Trophoblast cell (in vitro differentiated cells and primary cell): ENCODE data around the gene ZNF79.

Source experiments
- DNase-seq, 2 donors: peaks; one replicate each; pipeline ENCODE4 v3.0.0-alpha.2; 2016
- H2AFZ ChIP-seq: 2 replicates; pipeline ENCODE4 v1.6.1; 2013; ENCODE audit warnings: low read length, moderate library complexity, mild to moderate bottlenecking; ENCODE audit not compliant: insufficient read depth, poor library complexity
- H2AK5ac ChIP-seq: 2 replicates; pipeline ENCODE4 v1.6.1; 2013; ENCODE audit warnings: mild to moderate bottlenecking, low read length
- H2BK120ac ChIP-seq: 2 replicates; pipeline ENCODE4 v1.6.1; 2013; ENCODE audit warnings: low read length, mild to moderate bottlenecking, moderate library complexity; ENCODE audit not compliant: insufficient read depth, poor library complexity
- H2BK12ac ChIP-seq: 2 replicates; pipeline ENCODE4 v1.6.1; 2013; ENCODE audit warnings: mild to moderate bottlenecking, low read length, moderate library complexity
- H2BK5ac ChIP-seq: 2 replicates; pipeline ENCODE4 v1.6.1; 2013; ENCODE audit warnings: low read length, low read depth, moderate library complexity, mild to moderate bottlenecking; ENCODE audit not compliant: poor library complexity
- H3K14ac ChIP-seq: 2 replicates; pipeline ENCODE4 v1.6.1; 2013; ENCODE audit warnings: mild to moderate bottlenecking, low read length
- H3K18ac ChIP-seq: 2 replicates; pipeline ENCODE4 v1.6.1; 2013; ENCODE audit warnings: mild to moderate bottlenecking, low read length
- H3K23ac ChIP-seq: 2 replicates; pipeline ENCODE4 v1.6.1; 2013; ENCODE audit warnings: low read length
- H3K27ac ChIP-seq: 2 replicates; pipeline ENCODE4 v1.5.1; 2013; ENCODE audit warnings: low read depth, mild to moderate bottlenecking, inconsistent platforms, low read length, moderate library complexity
- H3K27me3 ChIP-seq: 2 replicates; pipeline ENCODE4 v1.6.1; 2013; ENCODE audit warnings: inconsistent platforms, mild to moderate bottlenecking, low read length, moderate library complexity; ENCODE audit not compliant: insufficient read depth
- H3K36me3 ChIP-seq, 2 experiments: 1 replicate in 1 of 2; 2 replicates in 1 of 2; pipeline ENCODE4 v1.6.1; 2013; ENCODE audit warnings: low read length in 2 of 2, mild to moderate bottlenecking in 2 of 2, moderate library complexity in 1 of 2; ENCODE audit not compliant: insufficient read depth in 2 of 2, control insufficient read depth in 1 of 2
- H3K4ac ChIP-seq: 2 replicates; pipeline ENCODE4 v1.6.1; 2013; ENCODE audit warnings: low read depth, mild to moderate bottlenecking, low read length, moderate library complexity
- H3K4me1 ChIP-seq, 2 experiments: 1 replicate in 1 of 2; 2 replicates in 1 of 2; pipeline ENCODE4 v1.6.1; 2013; ENCODE audit warnings: low read length in 2 of 2, mild to moderate bottlenecking in 2 of 2, moderate library complexity in 1 of 2; ENCODE audit not compliant: insufficient read depth in 2 of 2, control insufficient read depth in 1 of 2
- H3K4me2 ChIP-seq: 2 replicates; pipeline ENCODE4 v1.6.1; 2013; ENCODE audit warnings: inconsistent platforms, mild to moderate bottlenecking, low read length, moderate library complexity
- H3K4me3 ChIP-seq: 2 replicates; pipeline ENCODE4 v1.5.1; 2013; ENCODE audit warnings: mild to moderate bottlenecking, low read depth, low read length, inconsistent platforms
- H3K79me1 ChIP-seq: one replicate; pipeline ENCODE4 v1.6.1; 2013; ENCODE audit warnings: low read length
- H3K79me2 ChIP-seq: 2 replicates; pipeline ENCODE4 v1.6.1; 2013; ENCODE audit warnings: low read length, mild to moderate bottlenecking; ENCODE audit not compliant: control insufficient read depth, insufficient read depth, poor library complexity
- H3K9ac ChIP-seq: 2 replicates; pipeline ENCODE4 v1.6.1; 2013; ENCODE audit warnings: mild to moderate bottlenecking, low read length
- H3K9me3 ChIP-seq: 2 replicates; pipeline ENCODE4 v1.6.1; 2013; ENCODE audit warnings: low read depth, mild to moderate bottlenecking, control low read depth, inconsistent platforms, low read length; ENCODE audit not compliant: insufficient read depth
- H4K12ac ChIP-seq: 2 replicates; pipeline ENCODE4 v1.6.1; 2013; ENCODE audit warnings: low read depth, mild to moderate bottlenecking, low read length, moderate library complexity
- H4K8ac ChIP-seq: 2 replicates; pipeline ENCODE4 v1.6.1; 2013; ENCODE audit warnings: low read depth, mild to moderate bottlenecking, low read length, moderate library complexity
- H4K91ac ChIP-seq: one replicate; pipeline ENCODE4 v1.6.1; 2013; ENCODE audit warnings: low read depth, mild to moderate bottlenecking, low read length, moderate library complexity
- WGBS: extraction: QIAGEN DNeasy Blood & Tissue Kit; methylation state at CpG from one replicate; pipeline ENCODE4 v1.1.7; 2013; ENCODE audit warnings: missing lambda C conversion rate; ENCODE audit not compliant: insufficient read length, insufficient coverage; ENCODE audit errors: extremely low coverage; 5-methylcytosine and 5-hydroxymethylcytosine counted together

ZNF79 gene

DNA sequence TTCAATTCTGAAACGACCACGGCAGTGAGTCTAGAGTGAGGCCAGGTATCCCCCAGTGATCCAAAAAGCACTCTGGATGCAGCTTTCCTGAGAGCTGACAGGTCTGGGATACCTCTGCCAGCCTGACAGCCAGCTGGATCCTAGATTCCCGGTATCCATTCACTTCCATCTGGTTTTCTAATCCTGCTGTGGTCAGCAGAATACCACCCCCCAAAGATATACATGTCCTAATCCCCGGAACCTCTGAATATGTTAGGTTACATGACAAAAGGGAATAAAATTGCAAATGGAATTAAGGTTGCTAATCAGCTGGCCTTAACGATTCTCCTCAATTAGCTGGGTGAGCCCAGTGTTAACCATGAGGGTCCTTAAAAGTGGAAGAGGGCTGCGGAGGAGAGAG is 1.4 kb upstream of the ZNF79 start:
- no CpG with 5 or more reads among the region's 6 CpGs for WGBS
- Histone ChIP-seq H3K36me3 (peaks cover 0 to 2% of the 10 kb centered on the region in 2 experiments), H2BK5ac (no peak overlapping the region), H4K12ac (no peak overlapping the region), H3K14ac (no peak overlapping the region), H4K8ac (no peak overlapping the region), H4K91ac (no peak overlapping the region), H3K27me3 (no peaks in the 10 kb centered on the region), H3K79me2 (peaks cover 7% of the 10 kb centered on the region), H2BK120ac (no peak overlapping the region), H2AFZ (no peak overlapping the region), H3K9ac (peak overlapping the region; percentile 70), H3K4me2 (peak overlapping the region; percentile 76), H3K27ac (no peak overlapping the region), H3K18ac (no peak overlapping the region), H2AK5ac (no peak overlapping the region), H3K79me1 (peaks cover 8% of the 10 kb centered on the region), H3K4me3 (no peak overlapping the region), H3K23ac (no peak overlapping the region), H3K4ac (peak overlapping the region; percentile 10), H2BK12ac (no peak overlapping the region), H3K9me3 (peaks cover 2% of the 10 kb centered on the region), H3K4me1 (peaks cover 2 to 12% of the 10 kb centered on the region in 2 experiments)
- DNase-seq = no peak

DNA sequence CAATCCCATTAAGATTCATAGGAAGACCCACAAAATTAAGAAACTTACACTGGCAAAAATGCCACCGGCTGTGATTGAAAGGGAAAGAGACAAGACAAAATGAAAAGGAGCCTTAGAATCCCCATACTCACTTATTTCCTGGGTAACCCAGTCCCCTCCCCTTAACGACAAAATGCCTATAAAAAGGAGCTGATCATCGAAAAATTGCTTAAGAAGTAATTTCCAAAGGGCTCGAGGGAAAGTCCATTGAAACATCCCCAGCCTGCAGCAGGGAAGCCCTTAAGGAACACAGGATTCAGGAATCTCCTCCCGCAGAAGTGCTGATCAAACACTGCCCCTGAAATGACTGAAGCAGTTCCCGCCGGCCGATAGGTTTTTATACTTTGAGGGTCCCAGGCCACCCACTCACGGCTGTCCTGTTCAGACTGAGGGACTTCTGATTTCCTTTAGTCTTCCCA is 677 bp upstream of the ZNF79 start:
- peak overlapping the region; percentile 61 for H2AFZ ChIP-seq
- H3K27me3 ChIP-seq = no peaks in the 10 kb centered on the region
- H3K4me1 ChIP-seq = peaks cover 2 to 12% of the 10 kb centered on the region in 2 experiments
- peaks cover 8% of the 10 kb centered on the region for H3K79me1 ChIP-seq
- no peak overlapping the region for H3K23ac ChIP-seq
- DNase-seq = peak in 1 of 2 donors; percentile 41
- H3K4me3 ChIP-seq = peak overlapping the region; percentile 71
- H3K18ac ChIP-seq = no peak overlapping the region
- H3K36me3 ChIP-seq = peaks cover 0 to 2% of the 10 kb centered on the region in 2 experiments
- H4K12ac ChIP-seq = peak overlapping the region; percentile 71
- H3K4me2 ChIP-seq = peak overlapping the region; percentile 76
- H2BK12ac ChIP-seq = no peak overlapping the region
- H3K79me2 ChIP-seq = peaks cover 7% of the 10 kb centered on the region
- peak overlapping the region; percentile 46 for H3K14ac ChIP-seq
- WGBS = no CpG with 5 or more reads among the region's 9 CpGs
- H3K27ac ChIP-seq = peak overlapping the region; percentile 85
- peak overlapping the region; percentile 70 for H2BK5ac ChIP-seq
- peak overlapping the region; percentile 10 for H3K4ac ChIP-seq
- peak overlapping the region; percentile 81 for H4K8ac ChIP-seq
- H2BK120ac ChIP-seq = peak overlapping the region; percentile 16
- peak overlapping the region; percentile 96 for H3K9ac ChIP-seq
- no peak overlapping the region for H2AK5ac ChIP-seq
- H4K91ac ChIP-seq = peak overlapping the region; percentile 46
- H3K9me3 ChIP-seq = peaks cover 2% of the 10 kb centered on the region

DNA sequence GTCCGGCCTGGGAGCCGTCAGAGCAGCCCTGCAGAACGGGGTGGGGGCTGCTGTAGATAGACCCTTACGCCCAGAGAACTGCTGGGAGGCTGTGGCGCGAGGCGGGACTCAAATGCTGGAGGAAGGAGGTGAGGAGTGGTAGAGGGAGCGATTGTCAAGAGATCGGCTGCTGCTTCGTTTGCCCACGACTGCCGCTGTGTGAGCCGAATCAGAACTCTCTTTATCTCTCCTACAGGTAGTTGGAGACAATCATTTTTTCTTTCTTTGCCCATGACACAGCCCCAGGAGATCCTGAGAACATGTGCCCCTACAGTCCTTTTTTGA is 456 bp downstream of the ZNF79 start:
- H3K36me3 ChIP-seq = peaks cover 6 to 11% of the 10 kb centered on the region in 2 experiments
- DNase-seq = no peak
- H2BK12ac ChIP-seq = no peak overlapping the region
- peak overlapping the region; percentile 76 for H3K4me2 ChIP-seq
- peak overlapping the region; percentile 85 for H3K27ac ChIP-seq
- peak overlapping the region; percentile 93 for H4K8ac ChIP-seq
- peaks cover 2 to 12% of the 10 kb centered on the region in 2 experiments for H3K4me1 ChIP-seq
- H4K12ac ChIP-seq = peak overlapping the region; percentile 90
- no CpG with 5 or more reads among the region's 13 CpGs for WGBS
- H3K9me3 ChIP-seq = peaks cover 2% of the 10 kb centered on the region
- H3K9ac ChIP-seq = peak overlapping the region; percentile 97
- H3K79me2 ChIP-seq = peaks cover 7% of the 10 kb centered on the region
- H3K4ac ChIP-seq = peak overlapping the region; percentile 85
- peak overlapping the region; percentile 70 for H2BK120ac ChIP-seq
- H3K18ac ChIP-seq = peak overlapping the region; percentile 96
- peak overlapping the region; percentile 89 for H4K91ac ChIP-seq
- peak overlapping the region; percentile 97 for H3K4me3 ChIP-seq
- H3K79me1 ChIP-seq = peaks cover 8% of the 10 kb centered on the region
- peak overlapping the region; percentile 92 for H2BK5ac ChIP-seq
- H2AK5ac ChIP-seq = peak overlapping the region; percentile 55
- peak overlapping the region; percentile 86 for H2AFZ ChIP-seq
- no peaks in the 10 kb centered on the region for H3K27me3 ChIP-seq
- peak overlapping the region; percentile 91 for H3K14ac ChIP-seq
- no peak overlapping the region for H3K23ac ChIP-seq

DNA sequence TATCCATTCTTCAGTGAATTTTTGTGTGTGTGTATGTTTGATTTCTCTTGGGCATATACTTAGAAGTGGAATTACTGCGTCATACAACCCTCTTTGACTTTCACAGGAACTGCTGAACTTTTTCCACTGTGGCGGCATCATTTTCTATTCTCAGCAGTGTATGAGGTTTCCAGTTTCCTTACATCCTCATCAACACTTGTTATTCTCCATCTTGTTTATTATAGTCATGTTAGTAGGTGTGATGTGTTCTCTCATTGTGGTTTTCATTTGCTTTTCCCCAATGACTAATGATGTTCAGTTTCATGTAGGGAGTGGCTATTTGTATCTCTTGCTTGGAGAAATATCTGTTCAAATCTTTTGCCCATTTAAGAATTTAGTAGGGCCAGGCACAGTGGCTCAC is 2.6 kb downstream of the ZNF79 start:
- no peak overlapping the region for H4K91ac ChIP-seq

More for the DNA sequence above, 2.6 kb downstream of the ZNF79 start:
- Histone ChIP-seq H3K4me1 (peaks cover 2 to 12% of the 10 kb centered on the region in 2 experiments), H3K14ac (no peak overlapping the region), H2AK5ac (no peak overlapping the region), H3K36me3 (peaks cover 9 to 20% of the 10 kb centered on the region in 2 experiments), H3K27me3 (no peaks in the 10 kb centered on the region), H3K9me3 (peaks cover 2% of the 10 kb centered on the region), H3K4ac (no peak overlapping the region), H3K23ac (no peak overlapping the region), H3K9ac (no peak overlapping the region), H3K4me2 (no peak overlapping the region), H2BK5ac (no peak overlapping the region), H2BK120ac (no peak overlapping the region), H2BK12ac (no peak overlapping the region), H4K12ac (no peak overlapping the region), H3K4me3 (no peak overlapping the region), H4K8ac (no peak overlapping the region), H3K79me1 (peaks cover 8% of the 10 kb centered on the region), H2AFZ (no peak overlapping the region), H3K18ac (no peak overlapping the region), H3K79me2 (peaks cover 7% of the 10 kb centered on the region), H3K27ac (no peak overlapping the region)
- WGBS = no CpG with 5 or more reads among the region's 2 CpGs
- no peak for DNase-seq
